GM19099 (cell line): Measurements from ENCODE around the gene PTPN20.

ENCODE experiments used
- POLR2A ChIP-seq: IDR thresholded peaks from 3 replicates; pipeline ENCODE4 v1.6.1; 2011; ENCODE audit warnings: low read depth; ENCODE audit not compliant: insufficient read length; ENCODE audit errors: extremely low read depth

The PTPN20 gene

DNA sequence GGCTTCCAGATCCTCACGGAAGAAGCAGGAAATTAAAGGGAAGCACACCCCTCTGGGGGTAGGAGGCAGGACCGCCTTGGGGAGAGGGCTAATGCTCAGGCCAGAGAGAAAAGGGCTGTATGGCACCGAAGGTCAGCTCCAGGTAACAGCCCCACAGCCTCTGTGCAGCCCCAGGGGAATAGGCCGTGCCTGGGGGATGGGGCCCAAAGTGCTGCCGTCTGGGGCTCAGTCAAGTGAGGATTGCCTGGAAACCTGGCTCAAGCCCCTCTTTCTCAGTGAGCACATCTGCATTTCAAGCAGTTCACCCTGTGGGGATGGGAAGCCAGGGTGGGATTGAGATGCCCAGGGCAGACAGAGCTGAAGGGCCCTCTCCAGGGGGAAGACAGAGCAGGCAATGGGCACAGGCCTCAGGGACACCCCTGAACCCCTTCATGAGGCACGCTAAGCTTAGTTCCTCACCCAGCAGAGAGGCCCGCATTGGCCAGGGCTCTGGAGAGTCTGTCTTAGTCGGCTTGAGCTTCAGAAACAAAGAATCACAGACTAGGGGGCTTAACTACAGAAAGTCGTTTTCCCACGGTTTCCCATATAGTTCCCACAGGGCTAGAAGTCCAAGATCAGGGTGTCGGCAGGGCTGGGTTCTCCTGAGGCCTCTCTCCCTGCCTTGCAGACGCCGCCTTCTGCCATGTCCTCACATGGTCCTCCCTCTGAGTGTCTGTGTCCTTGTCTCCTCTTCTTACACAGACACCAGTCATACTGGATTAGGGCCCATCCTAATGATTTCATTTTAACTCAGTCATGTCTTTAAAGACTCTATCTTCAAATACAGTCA is 118.2 kb downstream of the PTPN20 start:
- TF ChIP-seq POLR2A = no peak

DNA sequence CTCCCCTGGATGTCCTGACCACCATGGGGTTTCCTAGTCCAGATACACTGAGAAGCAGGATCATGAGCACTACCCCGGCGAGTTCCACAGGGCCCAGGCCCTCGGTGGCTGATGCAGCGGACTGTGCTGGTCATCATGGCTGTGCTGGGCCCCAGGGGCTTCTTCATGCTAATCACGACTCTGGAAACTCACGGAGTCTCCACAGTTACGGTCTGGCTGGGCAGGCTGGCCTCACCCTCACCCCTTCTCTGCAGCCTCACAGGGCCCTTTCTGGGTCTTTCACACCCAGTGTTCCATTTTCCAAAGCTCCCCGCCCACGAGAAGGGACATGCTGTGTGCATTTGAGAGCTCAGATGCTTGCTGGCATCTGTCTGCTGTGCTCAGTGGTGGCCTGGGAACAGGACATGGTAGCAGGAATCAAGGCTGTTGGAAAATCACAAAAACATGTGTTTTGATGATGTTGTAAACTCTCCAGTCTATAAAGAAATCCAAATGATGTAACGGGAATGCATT is 119.0 kb downstream of the PTPN20 start:
- TF ChIP-seq POLR2A = no peak

DNA sequence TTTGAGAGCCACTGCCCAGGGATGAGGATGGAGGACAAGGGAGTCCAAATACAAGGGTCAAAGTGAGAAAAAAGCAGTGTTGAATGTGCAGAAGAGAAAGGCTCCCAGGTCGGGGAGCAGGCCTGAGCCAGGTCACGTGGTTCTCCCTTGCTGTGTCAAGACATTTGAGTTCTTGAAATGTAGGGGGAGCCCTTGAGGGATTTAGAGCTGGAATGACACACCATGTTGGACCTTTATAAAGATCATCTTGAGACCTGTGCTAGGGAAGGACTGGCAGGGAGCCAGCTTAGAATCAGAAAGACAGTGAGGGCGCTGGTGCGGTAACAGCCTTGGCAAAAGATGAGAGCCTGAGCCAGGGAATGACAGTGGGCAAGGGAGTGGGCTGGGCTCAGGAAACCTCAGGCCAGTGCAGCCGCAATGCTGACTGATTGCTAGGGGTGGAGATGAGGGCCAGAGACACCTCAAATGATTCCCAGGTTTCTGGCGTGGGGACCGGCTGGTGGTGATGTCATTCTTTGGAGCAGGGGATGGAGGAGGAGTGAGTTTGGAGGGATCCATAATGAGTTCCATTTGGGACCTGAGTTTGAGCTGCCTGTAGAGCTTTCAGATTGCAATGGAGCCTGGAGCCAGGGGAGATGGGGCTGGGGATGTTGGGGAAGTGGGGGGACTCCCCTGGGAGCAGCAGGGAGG is 120.1 kb downstream of the PTPN20 start:
- no peak for TF ChIP-seq POLR2A

DNA sequence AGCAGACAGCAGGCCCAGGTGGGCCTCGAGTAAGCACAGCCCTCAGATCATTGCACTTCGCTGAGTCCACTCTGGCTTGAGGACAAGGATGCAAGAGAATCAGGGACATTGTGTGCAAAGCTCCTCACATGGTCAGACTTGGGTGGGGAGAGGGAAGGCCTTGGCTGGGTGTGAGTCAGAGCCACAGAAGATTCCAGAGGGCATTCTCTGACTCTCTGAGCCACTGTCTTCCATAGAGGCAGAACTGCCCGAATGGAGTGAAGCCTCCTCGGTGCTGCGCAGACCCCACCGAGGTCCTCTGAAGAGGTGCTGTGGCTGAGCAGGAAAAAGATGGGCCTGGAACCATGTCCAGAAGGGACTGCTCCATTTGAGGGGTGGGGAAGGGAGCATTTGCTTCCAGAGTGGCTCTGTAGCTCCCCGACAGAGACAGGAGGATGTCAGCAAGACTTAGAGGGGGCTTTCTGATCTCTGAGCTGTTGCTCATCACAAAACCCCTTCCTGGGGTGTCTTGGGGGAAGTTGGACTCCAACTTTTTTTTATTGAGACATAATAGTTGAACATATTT is 120.8 kb downstream of the PTPN20 start:
- TF ChIP-seq POLR2A = no peak

DNA sequence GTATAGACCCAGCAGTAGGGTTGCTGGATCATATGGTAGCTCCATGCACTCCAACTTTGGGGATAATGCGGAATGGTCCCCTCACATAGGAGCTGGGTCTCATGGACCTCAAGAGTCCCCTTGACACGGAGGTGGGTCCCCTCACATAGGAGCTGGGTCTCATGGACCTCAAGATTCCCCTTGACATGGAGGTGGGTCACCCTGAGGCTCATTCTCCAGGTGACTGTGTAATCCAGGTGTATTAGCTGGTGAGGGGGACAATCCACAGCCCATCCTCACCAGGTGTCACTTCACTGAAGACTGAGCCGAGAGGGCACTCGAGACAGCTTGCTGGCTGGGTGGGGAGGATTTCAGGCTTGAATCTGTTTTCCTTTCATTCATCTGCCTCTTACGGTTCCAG is 121.9 kb downstream of the PTPN20 start:
- TF ChIP-seq POLR2A = no peak

DNA sequence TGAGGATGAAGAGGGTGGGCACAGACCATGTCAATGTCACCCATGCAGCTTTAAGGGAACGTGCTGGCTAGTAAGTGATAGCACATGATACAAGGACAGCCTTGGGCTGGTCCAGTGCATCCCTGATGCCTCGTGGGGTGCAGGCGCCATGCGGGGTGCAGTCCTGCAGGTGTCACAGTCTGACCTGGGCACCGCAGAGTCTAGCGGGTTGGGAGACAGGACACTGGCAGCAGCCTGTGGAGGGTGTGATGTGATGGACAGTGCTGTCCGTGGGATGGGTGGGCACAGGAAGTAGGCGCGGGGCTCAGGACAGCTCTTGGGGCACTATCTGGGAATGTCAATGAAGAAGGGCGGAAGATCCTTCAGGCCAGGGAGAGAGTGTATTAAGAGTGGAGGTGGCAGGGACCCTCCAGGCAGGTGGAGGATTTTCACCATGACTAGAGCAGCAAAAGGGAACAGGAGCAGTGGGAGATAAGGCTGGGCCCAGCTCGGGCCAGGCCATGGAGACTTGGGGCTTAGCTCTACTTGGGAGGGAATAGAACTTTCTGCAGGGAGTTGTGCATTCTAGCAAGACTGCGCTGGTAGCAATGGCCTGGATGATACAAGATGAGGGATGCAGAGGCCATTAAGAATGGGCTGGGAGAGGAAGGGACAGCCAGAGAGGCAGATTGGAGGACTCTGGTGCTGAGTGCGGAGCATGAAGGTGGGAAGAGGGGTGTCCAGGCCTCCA is 122.5 kb downstream of the PTPN20 start:
- no peak for TF ChIP-seq POLR2A

DNA sequence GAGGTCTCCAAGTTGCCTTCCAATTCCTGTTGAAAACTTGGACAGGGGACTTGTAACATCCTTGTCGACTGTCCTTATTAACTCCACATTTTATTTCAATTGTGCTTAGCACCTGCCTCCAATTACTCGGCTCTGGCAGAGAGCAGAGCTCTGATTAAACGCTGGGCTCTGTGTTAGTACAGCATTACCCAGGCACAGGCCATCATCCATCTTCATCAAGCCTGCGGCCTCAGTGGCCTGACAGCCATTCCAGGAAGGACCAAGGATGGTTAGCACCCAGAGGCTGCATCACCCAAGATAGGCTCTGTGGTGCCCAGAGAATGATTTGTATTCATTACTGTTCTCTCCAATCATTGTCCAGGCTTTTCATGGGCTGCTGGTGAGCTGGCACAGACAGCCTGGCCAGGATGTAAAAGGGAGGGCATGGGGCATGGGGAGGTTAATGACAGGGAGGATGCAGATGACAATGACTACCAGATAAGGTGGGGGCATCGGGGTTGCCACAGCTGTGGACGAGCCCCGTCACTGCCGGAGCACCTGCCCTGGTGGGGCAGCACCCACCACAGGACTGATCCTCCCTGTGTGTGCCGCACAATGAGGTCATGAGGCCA is 123.3 kb downstream of the PTPN20 start:
- TF ChIP-seq POLR2A = no peak

DNA sequence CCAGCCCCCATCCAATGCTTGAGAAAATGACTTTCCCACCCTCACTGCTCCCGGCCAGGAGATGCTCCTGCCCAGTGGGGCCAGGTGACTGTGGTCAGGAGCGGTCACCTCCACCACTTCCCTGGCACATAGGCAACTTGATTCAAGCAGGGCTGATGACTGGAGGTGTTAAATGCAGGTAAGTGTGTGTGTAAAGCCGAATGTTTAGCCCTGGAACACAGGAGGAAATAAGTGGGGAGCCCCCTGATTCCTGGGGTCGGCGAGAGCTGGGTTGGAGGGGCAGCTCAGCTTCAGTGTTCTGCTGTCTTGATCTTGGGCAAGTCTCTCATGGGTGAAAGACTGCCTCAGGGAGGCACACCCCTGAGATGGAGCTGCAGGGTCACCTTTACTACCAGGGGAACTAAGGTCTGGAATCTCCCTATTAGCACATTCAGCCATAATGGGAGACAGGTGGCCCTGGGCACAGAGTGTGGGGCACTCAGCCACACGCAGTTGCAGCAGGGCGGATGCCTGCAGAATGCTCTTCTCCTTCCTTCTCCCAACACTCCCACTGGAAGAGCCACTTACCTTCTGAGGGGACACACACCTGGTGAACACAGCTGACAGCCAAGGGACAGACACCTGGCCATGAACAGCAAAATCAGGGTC is 124.1 kb downstream of the PTPN20 start:
- no peak for TF ChIP-seq POLR2A

DNA sequence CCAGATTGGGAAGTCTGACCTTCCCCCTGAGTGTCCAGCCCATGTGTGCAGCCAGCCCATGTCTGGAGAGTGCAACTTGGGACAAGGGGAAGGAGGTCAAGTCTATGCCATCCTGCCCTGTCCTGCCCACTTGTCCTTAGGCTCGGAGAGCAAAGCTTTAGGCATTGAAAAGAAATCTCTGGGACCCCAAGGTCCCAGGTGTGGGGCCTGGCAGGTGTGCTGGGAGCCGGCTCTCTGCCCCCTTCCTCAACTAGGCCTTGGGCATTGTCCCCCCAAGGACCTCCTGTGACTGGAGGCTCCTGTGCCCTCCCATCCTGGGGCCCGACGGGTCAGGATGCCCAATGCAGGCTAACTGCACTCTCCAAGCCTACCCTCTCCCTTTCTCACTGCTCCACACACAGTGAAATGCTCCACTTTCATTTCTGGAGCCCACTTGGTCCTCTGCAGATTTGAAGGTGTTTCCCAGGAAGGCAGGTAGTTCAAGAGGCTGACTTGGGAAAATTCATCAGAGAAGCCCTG is 124.7 kb downstream of the PTPN20 start:
- no peak for TF ChIP-seq POLR2A

DNA sequence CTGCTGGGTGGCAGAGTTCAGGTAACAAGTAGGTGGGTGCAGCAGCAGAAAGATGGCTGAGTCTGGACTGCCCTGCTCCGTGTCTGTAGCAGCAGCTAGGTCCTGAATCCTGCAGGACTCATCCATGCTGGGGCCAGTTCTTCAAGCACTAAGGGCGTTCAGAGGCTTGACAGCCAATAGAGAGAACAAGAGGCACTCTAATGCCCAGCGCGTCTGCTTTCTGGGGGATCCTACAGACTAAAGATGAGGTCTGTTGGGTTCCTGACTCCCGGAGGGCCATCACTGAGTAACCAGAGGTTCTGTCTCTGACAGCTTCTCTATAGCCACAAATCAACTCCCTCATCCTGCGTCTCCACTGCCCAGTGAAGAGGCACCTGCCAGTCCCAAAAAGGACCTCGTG is 125.5 kb downstream of the PTPN20 start:
- no peak for TF ChIP-seq POLR2A

DNA sequence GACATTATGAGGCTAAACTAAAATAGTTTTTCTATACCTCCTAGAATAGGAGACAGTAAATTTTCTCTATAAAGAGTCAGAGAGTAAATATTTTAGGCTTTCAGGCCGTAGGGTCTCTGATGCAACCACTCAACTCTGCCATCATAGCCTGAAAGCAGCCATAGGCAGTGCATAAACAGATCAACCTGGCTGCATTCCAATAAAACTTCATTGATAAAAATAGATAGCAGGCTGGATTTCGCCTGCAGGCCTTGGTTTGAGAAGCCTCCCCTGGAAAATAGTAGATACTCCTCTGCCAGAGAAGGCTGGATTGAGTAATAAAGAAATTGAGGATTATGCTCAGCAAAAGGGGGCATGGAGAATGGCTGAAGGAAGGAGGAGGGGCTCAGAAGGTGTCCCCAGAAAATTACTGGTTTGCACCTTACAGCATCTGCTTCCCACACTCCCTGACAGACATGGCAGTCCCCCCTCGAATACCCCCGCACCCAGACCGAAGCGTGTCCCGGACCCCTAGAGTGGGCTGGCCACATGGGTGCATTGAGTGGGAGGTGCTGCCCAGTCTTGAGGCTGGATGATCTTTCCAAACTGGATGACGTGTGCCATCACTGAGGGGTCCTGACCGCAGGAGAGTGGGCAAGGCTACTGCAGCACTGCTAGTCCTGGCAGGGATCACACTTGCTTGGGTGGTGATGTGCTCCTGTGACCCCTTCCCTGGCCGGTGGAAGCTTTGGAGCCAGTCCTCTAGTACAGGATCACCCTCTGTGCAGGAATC is 126.6 kb downstream of the PTPN20 start:
- no peak for TF ChIP-seq POLR2A

DNA sequence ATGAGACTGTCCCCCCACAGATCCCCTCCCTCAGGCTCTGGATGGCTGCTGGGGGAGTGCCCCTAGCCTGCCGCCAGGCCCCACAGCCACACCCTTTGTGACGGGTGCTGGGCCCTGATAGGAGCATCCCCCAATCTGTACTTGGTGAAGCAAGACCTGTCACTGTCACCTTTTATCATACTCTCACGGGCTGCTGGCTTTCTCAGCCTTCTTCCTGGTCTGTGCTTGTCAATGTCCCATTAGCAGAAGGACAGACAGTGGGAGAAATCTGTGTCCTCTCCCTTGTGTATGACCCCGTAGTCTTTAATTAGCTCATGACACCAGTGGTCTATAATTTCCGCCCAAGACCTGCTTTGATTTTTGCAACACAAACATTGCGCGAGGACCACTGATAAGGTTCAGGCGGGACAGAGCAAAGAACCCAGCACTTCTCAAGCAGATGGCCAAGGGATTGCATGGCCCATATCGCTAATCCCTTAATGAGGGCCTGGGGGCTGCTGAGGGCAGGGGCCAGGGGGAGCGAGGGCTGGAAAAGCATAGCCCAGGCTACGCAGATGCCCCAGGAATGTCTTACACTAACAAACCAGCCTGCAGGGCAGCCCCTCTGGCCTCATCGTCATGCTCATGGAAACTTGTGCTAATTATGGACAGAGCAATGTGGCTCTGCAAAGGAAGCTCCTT is 127.8 kb downstream of the PTPN20 start:
- no peak for TF ChIP-seq POLR2A

DNA sequence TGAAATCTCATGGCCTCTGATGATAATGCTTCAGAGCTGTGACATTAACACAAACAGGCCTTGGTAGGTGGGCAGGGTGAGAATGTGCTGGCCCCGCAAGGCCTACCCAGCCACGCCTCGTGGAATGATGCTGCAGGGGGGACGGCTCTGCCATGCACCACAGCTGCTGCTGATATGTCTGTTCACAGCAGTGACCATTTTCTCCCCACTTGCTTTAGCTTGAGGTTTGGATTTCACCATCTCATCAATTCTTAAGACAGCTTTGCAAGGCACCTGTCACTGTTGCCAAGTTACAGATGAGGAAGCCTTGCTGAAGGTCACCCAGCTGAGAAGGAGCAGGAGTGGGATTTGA is 128.3 kb downstream of the PTPN20 start:
- TF ChIP-seq POLR2A = no peak
